Measurements from ENCODE around the gene PGM5.

- TF ChIP-seq, protein P1, sequence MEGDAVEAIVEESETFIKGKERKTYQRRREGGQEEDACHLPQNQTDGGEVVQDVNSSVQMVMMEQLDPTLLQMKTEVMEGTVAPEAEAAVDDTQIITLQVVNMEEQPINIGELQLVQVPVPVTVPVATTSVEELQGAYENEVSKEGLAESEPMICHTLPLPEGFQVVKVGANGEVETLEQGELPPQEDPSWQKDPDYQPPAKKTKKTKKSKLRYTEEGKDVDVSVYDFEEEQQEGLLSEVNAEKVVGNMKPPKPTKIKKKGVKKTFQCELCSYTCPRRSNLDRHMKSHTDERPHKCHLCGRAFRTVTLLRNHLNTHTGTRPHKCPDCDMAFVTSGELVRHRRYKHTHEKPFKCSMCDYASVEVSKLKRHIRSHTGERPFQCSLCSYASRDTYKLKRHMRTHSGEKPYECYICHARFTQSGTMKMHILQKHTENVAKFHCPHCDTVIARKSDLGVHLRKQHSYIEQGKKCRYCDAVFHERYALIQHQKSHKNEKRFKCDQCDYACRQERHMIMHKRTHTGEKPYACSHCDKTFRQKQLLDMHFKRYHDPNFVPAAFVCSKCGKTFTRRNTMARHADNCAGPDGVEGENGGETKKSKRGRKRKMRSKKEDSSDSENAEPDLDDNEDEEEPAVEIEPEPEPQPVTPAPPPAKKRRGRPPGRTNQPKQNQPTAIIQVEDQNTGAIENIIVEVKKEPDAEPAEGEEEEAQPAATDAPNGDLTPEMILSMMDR (conservative IDR thresholded peaks at IDR 0.05; ENCODE audit: low read length): no peak
- no peak for TF ChIP-seq EZH2phosphoT487 (IDR thresholded peaks at IDR 0.05; ENCODE audit: borderline replicate concordance)
Measured at GRCh38 chr9:68458918-68459317, 102.5 kb downstream of the PGM5 start.
